Stimulated activated naive CD8-positive, alpha-beta T cell treated with anti-CD3 and anti-CD28 coated beads, Interleukin-15, Interleukin-2, amounts not matched to agents 100 ng/mL and 50 ng/mL, for 24 hours (primary cell): ENCODE data around the gene SPOCD1.

ENCODE experiments used
- H3K27ac Mint-ChIP-seq: one replicate; pipeline ENCODE4 v1.8.0; 2021; ENCODE audit warnings: mild to moderate bottlenecking, mixed read lengths
- H3K27me3 Mint-ChIP-seq: one replicate; pipeline ENCODE4 v1.8.0; 2021; ENCODE audit warnings: mixed read lengths
- H3K36me3 Mint-ChIP-seq: one replicate; pipeline ENCODE4 v1.8.0; 2021; ENCODE audit warnings: low read depth, mixed read lengths
- H3K4me1 Mint-ChIP-seq: one replicate; pipeline ENCODE4 v1.8.0; 2021; ENCODE audit warnings: low read depth, mixed read lengths
- H3K4me3 Mint-ChIP-seq: one replicate; pipeline ENCODE4 v1.8.0; 2021; ENCODE audit warnings: mild to moderate bottlenecking, mixed read lengths
- H3K9me3 Mint-ChIP-seq: one replicate; pipeline ENCODE4 v1.8.0; 2021; ENCODE audit warnings: mixed read lengths

Gene SPOCD1

GRCh38 chr1:31768407-31768907, 47.4 kb downstream of the SPOCD1 start:
- peak overlapping the region; percentile 15 for H3K27ac Mint-ChIP-seq
- H3K4me3 Mint-ChIP-seq = no peak overlapping the region
- peaks cover 20% of the 10 kb centered on the region for H3K27me3 Mint-ChIP-seq
- no peaks in the 10 kb centered on the region for H3K36me3 Mint-ChIP-seq
- H3K9me3 Mint-ChIP-seq = no peaks in the 10 kb centered on the region
- H3K4me1 Mint-ChIP-seq = peaks cover 49% of the 10 kb centered on the region

DNA sequence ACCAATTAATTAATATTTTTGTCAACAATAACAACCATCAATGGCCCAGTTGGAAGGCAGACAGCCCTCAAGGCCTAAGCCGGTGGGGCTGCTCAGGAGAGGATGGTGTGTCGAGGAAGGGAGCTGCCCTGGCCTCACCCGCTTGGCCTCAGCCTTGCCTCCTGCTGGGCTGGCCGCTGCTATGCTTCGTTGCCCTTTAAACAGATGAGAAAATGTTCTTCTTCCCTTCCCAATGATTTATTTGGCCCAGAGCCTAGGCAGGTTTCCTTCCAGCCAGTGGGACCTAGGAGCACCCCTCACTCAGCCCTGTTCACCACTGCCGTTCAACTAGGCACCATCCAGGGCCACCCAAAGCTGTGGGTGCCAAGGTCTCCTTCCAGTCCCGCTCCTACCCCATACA, 48.6 kb downstream of the SPOCD1 start:
- no peaks in the 10 kb centered on the region for H3K36me3 Mint-ChIP-seq
- peaks cover 16% of the 10 kb centered on the region for H3K27me3 Mint-ChIP-seq
- no peak overlapping the region for H3K27ac Mint-ChIP-seq
- H3K4me3 Mint-ChIP-seq = no peak overlapping the region
- H3K9me3 Mint-ChIP-seq = no peaks in the 10 kb centered on the region
- H3K4me1 Mint-ChIP-seq = peaks cover 47% of the 10 kb centered on the region

GRCh38 chr1:31765516-31765915, 50.3 kb downstream of the SPOCD1 start:
- Mint-ChIP-seq H3K27ac (no peak overlapping the region), H3K4me3 (no peak overlapping the region), H3K36me3 (no peaks in the 10 kb centered on the region), H3K4me1 (peaks cover 44% of the 10 kb centered on the region), H3K9me3 (no peaks in the 10 kb centered on the region), H3K27me3 (peaks cover 15% of the 10 kb centered on the region)

DNA sequence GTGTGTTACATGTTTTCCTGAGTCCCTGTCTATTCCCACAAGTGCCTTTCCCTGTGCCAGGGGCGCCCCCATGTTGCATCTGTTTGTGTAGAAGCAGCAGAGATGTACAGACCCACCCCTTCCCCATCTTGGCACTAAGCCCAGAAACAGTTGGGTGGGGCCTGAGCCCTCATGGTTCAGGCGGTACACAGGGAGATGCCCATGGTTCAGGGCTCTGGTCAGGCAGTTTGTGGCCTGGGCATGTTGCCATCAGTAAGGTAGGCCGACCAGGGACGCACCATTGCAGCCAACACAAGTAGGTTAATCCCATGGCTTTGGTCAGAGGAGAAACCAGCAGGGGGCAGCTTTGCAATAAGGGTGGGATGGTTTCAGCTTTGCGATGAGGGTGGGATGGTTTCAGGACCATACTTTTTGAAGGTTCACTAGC, 50.8 kb downstream of the SPOCD1 start:
- Mint-ChIP-seq H3K9me3 (no peaks in the 10 kb centered on the region), H3K27me3 (peaks cover 15% of the 10 kb centered on the region), H3K4me3 (no peak overlapping the region), H3K36me3 (no peaks in the 10 kb centered on the region), H3K4me1 (peaks cover 43% of the 10 kb centered on the region), H3K27ac (no peak overlapping the region)

DNA sequence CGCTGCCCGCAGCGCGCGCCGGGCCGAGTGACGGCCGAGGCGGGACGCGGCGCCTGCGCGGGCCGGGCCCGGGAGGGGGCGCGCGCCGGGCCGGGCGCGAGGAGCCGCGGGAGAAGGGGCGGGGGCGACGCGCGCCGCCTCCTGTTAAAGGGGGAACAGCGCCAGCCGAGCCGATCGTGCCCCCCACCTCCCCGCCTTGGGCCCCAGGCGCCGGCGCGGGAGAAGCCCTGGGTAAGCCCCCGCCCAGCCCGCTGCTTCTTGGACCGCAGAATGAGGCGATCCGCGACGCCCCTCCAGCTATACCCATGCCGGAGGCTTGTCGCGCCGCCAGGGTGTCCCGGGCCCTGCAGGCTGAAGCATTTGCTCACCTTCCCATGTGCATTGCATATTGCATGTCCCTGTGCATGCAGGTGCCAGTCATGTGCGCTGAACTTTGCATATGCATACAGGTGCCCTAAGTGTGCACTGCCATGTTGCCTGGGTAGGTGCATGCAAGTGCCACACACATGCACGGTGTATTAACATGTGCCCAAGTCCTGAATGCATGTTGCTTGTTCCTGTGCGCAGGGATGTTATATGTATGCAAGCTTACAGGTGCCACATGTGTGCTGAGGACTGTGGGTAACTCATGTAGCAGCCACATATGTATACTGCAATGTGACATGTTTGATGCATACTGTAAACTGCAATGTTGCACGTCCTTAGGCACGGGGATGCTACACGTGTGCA, 51.3 kb downstream of the SPOCD1 start, which contains the start of gene ADGRB2:
TSS of gene ADGRB2 (minus strand) at position 29 of the 729 bp plus-strand sequence. CDS start 7,119 bp downstream, outside the sequence.
- Mint-ChIP-seq H3K27me3 (peaks cover 15% of the 10 kb centered on the region), H3K27ac (no peak within 1 kb of the TSS), H3K4me1 (peaks cover 40% of the 10 kb centered on the region)

DNA sequence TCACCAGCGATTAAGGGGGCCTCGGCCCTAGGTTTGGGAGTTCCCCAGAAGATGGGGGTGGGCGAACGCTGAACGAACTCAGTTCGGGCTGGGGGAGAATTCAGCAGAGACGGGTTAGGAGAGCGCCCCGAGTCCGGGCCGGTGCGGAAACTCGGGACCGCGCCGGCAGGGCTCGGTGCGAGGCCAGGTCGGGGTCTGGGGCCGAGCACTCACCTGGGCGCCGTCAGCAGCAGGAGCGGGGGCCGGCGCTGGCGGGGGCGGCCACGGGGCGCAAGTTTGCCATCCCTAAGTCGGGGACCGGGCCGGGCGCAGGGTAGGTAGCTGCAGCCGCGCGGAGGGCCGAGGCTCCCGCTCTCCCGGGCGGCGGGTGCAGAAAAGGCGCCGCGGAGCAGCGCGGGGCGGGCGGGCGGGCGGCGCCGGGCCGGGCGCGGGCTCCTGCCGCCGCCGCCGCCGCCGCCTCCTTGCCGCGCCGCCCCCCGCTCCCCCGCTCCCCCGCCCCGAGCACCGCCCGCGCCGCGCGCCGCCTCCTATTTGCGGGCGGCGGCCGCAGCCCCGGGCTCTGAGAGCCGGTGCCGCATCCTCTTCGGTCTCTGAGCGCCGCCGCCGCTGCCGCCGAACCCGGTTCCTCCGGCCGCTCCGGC, 52.0 kb downstream of the SPOCD1 start:
- Mint-ChIP-seq H3K36me3 (no peaks in the 10 kb centered on the region), H3K4me3 (peak overlapping the region; percentile 62), H3K9me3 (no peaks in the 10 kb centered on the region), H3K27me3 (peaks cover 15% of the 10 kb centered on the region), H3K27ac (no peak overlapping the region), H3K4me1 (peaks cover 33% of the 10 kb centered on the region)

More for the DNA sequence above, 51.3 kb downstream of the SPOCD1 start, which contains the start of gene ADGRB2:
- H3K4me3 Mint-ChIP-seq = peak within 1 kb of the TSS; percentile 66
- no peaks in the 10 kb centered on the region for H3K9me3 Mint-ChIP-seq
- H3K36me3 Mint-ChIP-seq = no peaks in the 10 kb centered on the region

DNA sequence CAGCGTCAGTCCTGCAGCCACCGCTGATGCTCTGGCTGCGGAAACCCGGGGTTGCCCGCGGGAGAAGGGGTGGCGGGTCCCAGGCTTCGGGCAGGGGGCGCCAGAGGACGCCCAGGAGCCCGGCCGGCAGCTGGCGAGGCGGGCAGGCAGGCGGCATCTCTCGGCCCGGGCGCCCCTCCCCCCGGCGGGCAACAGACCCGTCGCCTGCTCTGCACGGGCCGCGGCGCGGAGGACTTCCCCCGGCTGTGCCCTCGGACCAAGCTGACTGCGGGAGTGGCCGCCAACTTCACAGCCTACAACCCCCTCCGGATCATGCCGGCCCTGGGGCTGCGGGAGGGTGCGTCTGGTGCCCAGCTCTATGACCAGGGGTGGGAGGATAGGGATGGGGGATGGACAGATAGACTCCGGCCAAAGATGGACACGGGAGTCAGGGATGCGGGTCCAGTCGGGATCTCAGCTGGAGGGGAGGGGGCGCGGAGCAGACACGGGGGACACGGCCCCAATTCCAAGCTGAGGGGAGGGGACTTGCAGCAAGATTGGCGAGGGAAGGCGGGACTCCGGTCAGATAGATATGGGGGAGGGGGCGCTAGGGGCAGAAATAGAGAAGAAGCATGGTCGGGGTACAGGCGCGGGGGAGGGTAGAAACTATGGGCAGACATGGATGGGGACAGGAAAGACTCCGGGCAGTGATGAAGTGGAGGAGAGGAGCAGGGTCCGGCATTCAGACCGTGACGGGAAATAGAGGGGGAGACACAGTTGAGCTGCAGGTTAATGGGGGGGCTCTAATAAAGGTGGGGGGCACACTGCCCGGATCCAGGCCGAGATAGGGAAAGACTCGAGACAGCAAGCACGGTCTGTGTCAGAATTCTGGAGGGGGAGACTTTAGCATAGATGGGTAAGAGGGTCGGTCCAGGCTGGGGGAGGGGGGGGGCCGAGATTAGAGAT, 52.8 kb downstream of the SPOCD1 start:
- H3K27ac Mint-ChIP-seq = no peak overlapping the region
- peak overlapping the region; percentile 62 for H3K4me3 Mint-ChIP-seq
- no peaks in the 10 kb centered on the region for H3K36me3 Mint-ChIP-seq
- H3K4me1 Mint-ChIP-seq = peaks cover 29% of the 10 kb centered on the region
- peaks cover 15% of the 10 kb centered on the region for H3K27me3 Mint-ChIP-seq
- no peaks in the 10 kb centered on the region for H3K9me3 Mint-ChIP-seq

DNA sequence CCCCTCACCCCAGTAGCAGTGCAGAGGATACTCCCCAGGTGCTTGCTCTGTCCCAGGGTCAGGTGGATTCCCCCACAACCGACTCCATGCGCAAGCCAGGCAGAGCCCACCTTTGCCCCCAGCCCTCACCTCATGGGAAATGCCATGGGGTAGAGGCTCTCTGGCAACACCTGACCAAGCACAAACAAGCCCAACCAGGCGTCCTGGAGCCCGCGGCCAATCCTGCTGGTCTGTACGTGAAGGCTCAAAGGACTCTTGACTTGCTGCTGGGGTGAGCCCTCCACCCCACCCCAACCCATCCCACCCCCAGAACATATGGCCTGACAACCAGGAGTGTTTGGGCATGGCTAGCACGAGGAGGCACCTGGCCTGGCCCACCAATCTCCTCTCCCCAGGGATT, 53.5 kb downstream of the SPOCD1 start:
- Mint-ChIP-seq H3K36me3 (no peaks in the 10 kb centered on the region), H3K27me3 (peaks cover 15% of the 10 kb centered on the region), H3K4me3 (no peak overlapping the region), H3K27ac (no peak overlapping the region), H3K4me1 (peaks cover 29% of the 10 kb centered on the region), H3K9me3 (no peaks in the 10 kb centered on the region)

- H3K4me1 Mint-ChIP-seq = peaks cover 29% of the 10 kb centered on the region
- H3K27me3 Mint-ChIP-seq = peaks cover 15% of the 10 kb centered on the region
- H3K4me3 Mint-ChIP-seq = no peak overlapping the region
- no peaks in the 10 kb centered on the region for H3K9me3 Mint-ChIP-seq
- H3K27ac Mint-ChIP-seq = no peak overlapping the region
- H3K36me3 Mint-ChIP-seq = no peaks in the 10 kb centered on the region
Observed at GRCh38 chr1:31761883-31762282, 53.9 kb downstream of the SPOCD1 start.

DNA sequence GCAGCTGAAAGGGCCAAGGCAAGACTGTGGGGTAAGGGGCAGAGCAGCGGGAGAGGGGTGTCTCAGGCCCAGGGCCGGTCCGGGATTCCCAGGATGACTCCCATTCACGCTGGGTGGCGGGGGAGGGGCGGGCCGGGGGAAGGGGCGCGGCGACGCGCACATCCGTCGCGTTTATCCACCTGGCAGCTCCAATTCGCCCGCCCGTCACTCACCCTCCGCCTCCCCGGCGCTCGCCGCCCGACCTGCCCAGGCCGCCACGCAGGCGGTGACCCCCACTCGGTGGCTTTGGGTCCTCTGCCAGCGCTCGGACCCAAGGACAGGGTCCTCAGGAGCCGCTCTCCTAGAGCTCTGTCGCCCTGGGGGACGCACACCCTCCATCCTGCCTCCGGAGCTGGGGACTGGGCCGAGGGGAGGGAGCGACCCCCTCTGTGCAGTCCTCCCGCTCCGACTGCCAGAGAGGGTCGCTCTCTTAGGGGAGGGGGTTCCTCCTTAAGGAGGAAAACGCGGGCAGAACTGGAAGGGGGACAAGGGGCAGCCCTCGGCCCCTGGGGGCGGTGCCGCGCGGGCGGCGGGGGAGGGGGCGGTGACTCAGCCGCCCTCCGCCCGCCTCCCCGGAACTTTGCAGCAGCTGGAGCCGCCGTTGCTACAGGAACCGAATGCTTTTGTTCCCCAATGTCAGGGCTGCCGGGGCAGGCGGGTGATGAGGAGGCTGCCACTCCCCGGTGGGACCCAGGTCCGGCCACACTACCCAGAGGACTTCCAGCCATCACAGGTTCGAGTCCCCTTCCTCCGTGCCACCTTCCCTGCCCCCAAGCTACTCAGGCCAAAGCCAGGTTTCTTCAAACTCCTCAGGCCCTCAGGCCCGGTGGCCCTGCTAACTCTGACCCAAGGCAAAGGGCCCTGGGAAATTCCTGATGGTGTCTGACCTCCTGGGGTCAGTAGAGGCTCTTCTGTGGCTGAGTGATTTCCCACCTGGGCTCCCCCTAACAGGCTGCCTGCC, 55.1 kb downstream of the SPOCD1 start:
- peaks cover 29% of the 10 kb centered on the region for H3K4me1 Mint-ChIP-seq
- H3K9me3 Mint-ChIP-seq = no peaks in the 10 kb centered on the region
- H3K36me3 Mint-ChIP-seq = no peaks in the 10 kb centered on the region
- peak overlapping the region; percentile 35 for H3K4me3 Mint-ChIP-seq
- no peak overlapping the region for H3K27ac Mint-ChIP-seq
- peaks cover 15% of the 10 kb centered on the region for H3K27me3 Mint-ChIP-seq

GRCh38 chr1:31759298-31760023, 56.4 kb downstream of the SPOCD1 start:
- H3K27me3 Mint-ChIP-seq = peaks cover 15% of the 10 kb centered on the region
- H3K4me1 Mint-ChIP-seq = peaks cover 27% of the 10 kb centered on the region
- H3K27ac Mint-ChIP-seq = no peak overlapping the region
- no peak overlapping the region for H3K4me3 Mint-ChIP-seq
- no peaks in the 10 kb centered on the region for H3K36me3 Mint-ChIP-seq
- no peaks in the 10 kb centered on the region for H3K9me3 Mint-ChIP-seq

- H3K4me3 Mint-ChIP-seq = no peak overlapping the region
- peaks cover 15% of the 10 kb centered on the region for H3K27me3 Mint-ChIP-seq
- H3K4me1 Mint-ChIP-seq = peaks cover 27% of the 10 kb centered on the region
- no peak overlapping the region for H3K27ac Mint-ChIP-seq
- H3K9me3 Mint-ChIP-seq = no peaks in the 10 kb centered on the region
- no peaks in the 10 kb centered on the region for H3K36me3 Mint-ChIP-seq
Observed at GRCh38 chr1:31758823-31759222, 57.0 kb downstream of the SPOCD1 start.

DNA sequence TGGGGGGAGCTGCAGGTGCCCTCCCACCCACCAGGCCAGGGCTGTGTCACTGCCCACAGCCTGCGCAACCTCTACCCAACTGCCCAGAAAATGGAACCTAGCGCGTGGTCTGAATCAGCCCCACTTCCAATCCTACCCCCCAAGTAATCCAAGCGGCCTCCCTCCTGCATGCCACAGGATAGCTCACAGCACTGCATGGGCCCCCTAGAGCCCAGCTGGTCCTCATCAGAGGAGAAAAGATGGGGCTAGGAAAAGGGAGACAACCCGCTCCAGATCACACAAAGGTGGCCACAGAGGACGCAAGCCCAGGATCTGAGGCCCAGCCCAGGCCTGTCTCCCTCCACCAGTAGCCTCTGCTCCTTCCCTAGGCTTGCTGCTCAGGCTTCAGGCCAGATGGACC, 57.8 kb downstream of the SPOCD1 start:
- no peak overlapping the region for H3K4me3 Mint-ChIP-seq
- H3K27ac Mint-ChIP-seq = no peak overlapping the region
- H3K27me3 Mint-ChIP-seq = peaks cover 9% of the 10 kb centered on the region
- peaks cover 21% of the 10 kb centered on the region for H3K4me1 Mint-ChIP-seq
- H3K9me3 Mint-ChIP-seq = no peaks in the 10 kb centered on the region
- no peaks in the 10 kb centered on the region for H3K36me3 Mint-ChIP-seq
